Cerebellar nuclear complex (tissue), 1 donor: Measurements from ENCODE around the gene ABCC6.
"Not testable (repeated sequence)": the region's sequence is repeated elsewhere in the genome, so short reads cannot be mapped to it uniquely, and the experiment has no call there.

ENCODE experiments used
- DNase-seq, 2 experiments: peaks; one replicate each; lab custom pipeline; 2025; lab: John Stamatoyannopoulos, UW

The ABCC6 gene

DNA sequence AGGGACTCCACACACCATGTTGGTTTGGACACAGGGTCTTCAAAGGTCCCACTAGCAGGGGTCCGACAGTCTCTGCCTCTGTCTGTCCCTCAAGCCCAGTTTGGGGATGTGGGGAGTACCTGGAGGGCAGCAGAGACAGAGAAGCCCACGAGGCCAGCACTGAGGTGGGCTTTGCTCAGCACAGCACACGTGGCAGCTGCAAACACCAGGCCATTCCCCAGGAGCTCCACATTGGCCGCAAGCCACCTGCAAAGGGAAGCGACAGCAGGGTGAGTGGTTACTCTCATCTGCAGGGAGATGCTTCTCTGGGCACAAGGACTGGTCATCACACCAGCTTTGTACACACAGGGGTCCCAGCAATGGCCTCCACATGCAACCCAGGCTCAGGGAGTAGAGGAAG lies 62.0 kb downstream of the ABCC6 start:
- no peak for DNase-seq

- no peak for DNase-seq
These were observed 63.6 kb downstream of the ABCC6 start for GRCh38 chr16:16159662-16160061.

DNA sequence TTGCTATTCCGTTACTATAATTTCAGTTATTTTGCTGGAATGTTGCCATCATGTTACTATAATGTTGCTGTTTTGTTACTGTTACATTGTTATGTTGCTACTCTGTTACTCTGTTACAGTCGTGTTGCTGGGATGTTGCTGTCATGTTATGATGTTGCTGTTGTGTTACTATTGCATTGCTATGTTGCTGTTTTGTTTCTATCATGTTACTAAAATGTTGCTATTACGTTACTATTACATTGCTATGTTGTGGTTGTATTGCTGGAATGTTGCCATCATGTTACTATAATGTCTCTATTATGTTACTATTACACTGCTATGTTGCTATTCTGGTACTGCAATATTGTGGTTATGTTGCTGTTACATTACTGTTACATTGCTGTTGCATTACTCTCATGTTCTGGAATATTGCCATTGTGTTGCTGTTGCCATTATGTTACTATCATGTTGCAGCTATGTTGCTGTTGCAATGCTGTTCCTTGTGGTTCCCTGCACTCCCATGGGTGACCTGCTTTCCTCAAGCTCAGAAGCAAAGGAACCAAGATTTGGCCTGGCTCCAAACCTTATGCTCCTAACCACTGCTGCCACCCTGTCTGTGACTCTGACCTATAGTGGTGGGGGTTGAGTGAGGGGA lies 64.4 kb downstream of the ABCC6 start:
- no peak for DNase-seq

DNA sequence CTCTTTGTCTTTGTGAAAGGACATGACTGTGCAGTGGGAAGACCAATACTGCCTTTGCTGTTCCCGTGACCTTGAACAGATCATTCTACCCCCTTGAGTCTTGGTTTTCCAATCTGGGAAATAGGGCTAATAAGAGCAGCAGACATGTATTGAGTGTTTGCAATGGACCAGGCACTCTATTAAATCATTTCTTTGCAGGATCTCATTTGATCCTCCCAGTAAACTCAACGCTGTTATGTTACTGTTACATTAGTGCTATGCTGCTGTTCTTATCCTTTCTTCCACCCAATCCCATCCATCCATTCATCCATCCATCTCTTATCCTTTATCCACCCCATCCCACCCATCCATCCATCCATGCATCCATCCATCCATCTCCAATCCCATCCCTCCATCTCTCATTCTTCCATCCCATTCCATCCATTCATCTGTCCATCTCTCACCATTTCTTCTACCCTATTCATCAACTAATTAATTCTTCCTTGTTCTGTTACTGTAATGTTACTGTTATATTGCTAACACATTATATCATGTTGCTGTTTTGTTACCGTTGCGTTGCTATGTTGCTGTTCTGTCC lies 65.1 kb downstream of the ABCC6 start:
- DNase-seq, result no peak

- no peak for DNase-seq
These were observed 66.1 kb downstream of the ABCC6 start for GRCh38 chr16:16157166-16157565.

DNA sequence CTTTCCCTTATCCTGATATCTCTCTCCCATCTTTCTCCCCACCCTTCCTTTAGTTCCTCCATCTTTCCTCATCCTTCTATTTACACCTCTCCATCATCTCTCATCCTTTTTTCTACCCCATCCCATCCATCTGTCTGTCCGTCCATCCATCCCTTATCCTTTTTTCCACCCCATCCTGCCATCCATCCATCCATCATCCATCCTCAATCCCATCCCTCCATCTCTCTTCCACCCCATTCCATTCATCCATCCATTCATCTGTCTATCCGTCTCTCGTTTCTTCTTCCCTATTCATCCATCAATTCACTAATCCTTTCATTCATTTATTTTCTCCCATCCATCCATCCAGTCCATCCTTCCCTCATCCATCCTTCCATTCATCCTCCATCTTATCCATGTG lies 68.1 kb downstream of the ABCC6 start:
- no peak for DNase-seq

DNA sequence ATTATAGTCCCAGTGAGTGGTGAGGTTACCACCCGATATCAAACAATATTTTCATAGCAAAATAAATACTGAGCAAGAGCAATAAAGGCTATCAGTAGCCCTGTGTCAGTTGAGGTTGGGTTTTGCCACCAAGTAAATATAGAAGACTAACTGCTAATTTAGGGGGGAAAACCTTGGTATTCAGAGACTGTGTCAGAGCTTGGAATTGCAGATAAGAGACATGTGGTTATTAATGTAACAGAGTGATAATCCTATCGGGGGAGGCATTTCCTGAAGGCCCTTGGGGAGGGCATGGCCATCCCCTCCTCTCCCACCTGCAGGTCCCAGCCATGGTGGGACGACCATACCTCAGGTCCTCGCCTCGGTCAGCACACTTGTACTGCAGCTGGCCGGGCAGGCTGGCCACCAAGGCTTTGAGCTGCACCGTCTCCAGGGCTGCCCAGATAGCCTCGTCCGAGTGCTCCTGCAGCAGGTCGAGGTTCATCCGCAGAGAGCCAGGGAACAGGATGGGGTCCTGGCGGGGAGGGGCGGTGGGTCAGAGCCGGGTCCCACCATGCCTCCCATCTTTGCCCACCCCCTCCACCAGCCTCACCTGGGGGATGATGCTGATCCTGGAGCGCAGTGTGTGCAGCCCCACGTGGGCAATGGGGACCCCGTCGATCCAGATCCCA lies 68.9 kb downstream of the ABCC6 start:
- no peak for DNase-seq

DNA sequence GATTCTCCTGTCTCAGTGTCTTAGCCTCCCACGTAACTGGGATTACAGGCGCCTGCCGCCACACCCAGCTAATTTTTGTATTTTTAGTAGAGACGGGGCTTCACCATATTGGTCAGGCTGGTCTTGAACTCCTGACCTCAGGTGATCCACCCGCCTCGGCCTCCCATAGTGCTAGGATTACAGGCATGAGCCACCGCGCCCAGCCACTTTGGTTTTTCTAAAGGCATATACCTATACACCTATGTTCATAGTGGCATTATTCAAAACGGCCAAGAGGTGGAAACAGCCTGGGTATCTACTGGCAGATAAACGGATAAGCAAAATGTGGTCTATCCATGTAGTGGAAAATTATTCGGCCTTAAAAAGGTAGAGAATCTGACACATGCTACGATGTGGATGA lies 70.3 kb downstream of the ABCC6 start:
- not testable (repeated sequence) for DNase-seq

DNA sequence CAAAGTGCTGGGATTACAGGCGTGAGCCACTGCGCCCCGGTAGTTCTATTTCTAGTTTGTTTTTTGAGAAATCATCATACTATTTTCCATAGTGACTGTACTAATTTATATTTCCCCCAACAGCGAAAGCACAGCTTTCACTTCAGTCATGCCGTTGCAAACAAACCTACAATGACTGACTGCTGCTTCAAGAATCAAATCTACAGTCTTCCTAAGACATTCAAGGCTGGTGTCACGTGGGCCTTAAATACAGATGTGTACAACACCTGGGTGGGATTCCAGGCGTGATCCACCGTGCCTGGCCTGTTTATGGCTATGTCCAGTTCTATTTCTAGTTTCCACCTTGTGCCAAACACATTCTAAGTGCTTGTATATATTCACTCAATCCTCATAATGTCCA lies 72.0 kb downstream of the ABCC6 start:
- no peak for DNase-seq

- DNase-seq, result no peak
These were observed 72.5 kb downstream of the ABCC6 start for GRCh38 chr16:16150878-16151152.

- no peak for DNase-seq
These were observed 73.0 kb downstream of the ABCC6 start for GRCh38 chr16:16150117-16150877.

DNA sequence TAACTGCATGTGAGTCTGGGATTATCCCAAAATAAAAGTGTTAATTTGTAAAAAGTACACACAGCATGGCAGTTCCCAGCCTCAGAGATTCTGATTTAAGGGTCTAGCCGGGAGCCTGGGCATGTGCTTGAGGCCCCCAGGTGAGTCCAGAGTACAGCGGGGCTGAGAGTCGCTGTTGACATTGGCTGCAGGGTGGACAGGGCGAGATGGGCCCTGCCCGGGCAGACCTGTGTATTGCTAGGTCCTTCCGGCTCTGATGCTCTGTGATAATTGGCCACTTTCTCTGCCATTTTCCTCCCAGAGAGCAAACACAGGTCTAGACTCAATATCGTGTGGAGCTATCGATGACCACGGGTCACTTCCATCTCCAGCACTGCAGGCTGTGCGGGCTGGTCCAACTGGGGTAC lies 73.6 kb downstream of the ABCC6 start:
- DNase-seq, result no peak

DNA sequence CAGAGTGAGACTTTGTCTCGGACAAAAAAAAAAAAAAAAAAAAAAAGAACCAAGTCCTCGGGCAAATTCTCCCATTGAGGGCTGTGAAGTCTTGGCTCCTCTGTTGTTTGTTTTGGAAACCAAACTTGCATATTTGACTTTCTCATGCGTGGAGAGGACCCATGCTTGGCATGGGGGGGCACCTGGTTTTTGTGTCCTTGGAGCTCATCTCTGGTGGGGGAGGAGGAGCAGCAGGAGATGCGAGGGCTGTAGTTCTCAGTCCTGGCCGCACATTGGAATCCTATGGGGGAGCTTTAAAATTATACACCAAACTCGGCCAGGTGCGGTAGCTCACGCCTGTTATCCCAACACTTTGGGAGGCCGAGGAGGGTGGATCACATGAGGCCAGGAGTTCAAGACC lies 74.5 kb downstream of the ABCC6 start:
- DNase-seq, result no peak

- DNase-seq, result not testable (repeated sequence)
These were observed 75.2 kb downstream of the ABCC6 start for GRCh38 chr16:16148000-16148599.

GRCh38 chr16:16147316-16147999 lies 75.8 kb downstream of the ABCC6 start:
- DNase-seq, result no peak

- peak in 1 of 2 experiments; percentile 13 for DNase-seq
These were observed 76.6 kb downstream of the ABCC6 start for GRCh38 chr16:16146380-16147315.

DNA sequence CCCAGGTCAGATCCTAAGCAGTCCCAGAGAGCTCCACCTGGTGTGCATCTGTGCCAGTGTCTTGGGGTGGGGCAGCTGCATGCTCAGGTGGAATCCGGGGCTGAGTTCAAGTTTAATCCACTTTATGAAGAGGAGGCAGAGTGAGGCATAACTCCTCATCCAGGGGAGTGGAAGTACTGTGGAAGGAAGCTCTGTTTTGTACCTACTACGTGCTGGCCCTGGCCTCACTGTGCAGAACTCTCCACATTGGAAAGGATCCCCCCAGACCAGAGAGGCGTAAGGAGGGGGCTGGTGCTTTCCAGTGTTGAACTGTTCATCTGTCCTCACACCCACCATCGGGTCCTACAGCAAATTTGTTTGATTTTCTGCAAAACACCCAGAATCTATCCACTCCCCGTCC lies 78.0 kb downstream of the ABCC6 start:
- no peak for DNase-seq

- DNase-seq, result no peak
These were observed 78.9 kb downstream of the ABCC6 start for GRCh38 chr16:16144416-16144815.

- DNase-seq, result no peak
These were observed 79.4 kb downstream of the ABCC6 start for GRCh38 chr16:16143931-16144330.

DNA sequence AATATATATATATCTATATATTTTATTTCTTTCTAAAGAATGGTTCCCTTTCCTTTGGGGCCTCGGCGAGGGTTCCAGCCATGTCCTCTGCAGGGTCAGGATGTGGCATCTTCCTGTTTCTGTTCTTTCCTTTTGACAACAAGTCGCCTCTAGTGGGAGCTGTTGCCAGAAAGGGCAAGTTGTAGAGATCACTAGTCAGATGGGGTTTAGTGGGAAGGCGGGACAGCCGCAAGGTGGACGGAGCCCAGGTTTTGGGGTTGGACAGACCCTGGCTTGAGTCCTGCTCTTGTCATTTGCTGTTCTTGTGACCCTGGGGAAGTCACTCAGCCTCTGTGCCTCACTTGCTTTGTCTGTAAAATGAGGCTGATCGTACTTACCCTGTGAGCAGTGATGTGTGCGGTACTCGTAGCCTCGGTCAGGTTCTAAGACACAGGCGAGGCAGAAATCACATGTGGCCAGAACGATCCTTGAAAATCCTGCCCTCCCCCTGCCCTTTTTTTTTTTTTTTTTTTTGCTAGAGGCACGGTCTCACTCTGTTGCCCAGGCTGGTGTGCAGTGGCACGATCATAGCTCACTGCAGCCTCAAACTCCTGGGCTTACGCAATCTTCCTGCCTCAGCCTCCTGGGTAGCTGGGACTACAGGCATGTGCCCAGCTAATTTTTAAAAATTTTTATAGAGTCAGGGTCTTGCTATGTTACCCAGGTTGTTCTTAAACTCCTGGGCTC lies 80.1 kb downstream of the ABCC6 start:
- DNase-seq, result no peak
